T-cell (primary cell): Measurements from ENCODE around the gene MIA2. TPM values are rescaled to one million over a fixed set of nuclear protein-coding genes. Genes with fewer than 3 reads are reported as not detected.

Experiments used
- ATAC-seq, 4 experiments: fragments of 200-7000 bp in 3 of 4; fragments of 150-1000 bp in 1 of 4; cut with Tn5 transposase; replicated peaks in 1 of 4; 1 replicate in 3 of 4; 2 replicates in 1 of 4; pipeline ENCODE4 v1.10.0; 2021; ENCODE audit warnings: moderate library complexity in 3 of 4, mild to moderate bottlenecking in 2 of 4, moderate number of reproducible peaks in 1 of 4
- CTCF ChIA-PET, 2 donors: fragments of 300-600 bp; sonication (Branson Sonifier 250); formaldehyde crosslinking; loops; one replicate each; lab custom pipeline; 2022; ENCODE audit warnings: antibody characterized with exemption in 2 of 2; lab: Charles Lee
- POLR2A ChIA-PET, 2 donors: fragments of 300-600 bp; sonication (Branson Sonifier 250); formaldehyde crosslinking; loops; one replicate each; lab custom pipeline; 2022; ENCODE audit warnings: antibody characterized with exemption in 2 of 2; lab: Charles Lee
- DNase-seq, 35 experiments: peaks; one replicate each; pipeline versions ENCODE4 v3.0.0 to v3.0.0-alpha.2; 2013 to 2023
- H3K27ac ChIP-seq: one replicate; pipeline ENCODE4 v1.5.1; 2013; ENCODE audit warnings: low read length
- H3K27me3 ChIP-seq, 2 experiments: replicated peaks in 1 of 2; 1 replicate in 1 of 2; 2 replicates in 1 of 2; pipeline versions ENCODE4 v1.6.1 to v1.7.0; 2013; ENCODE audit warnings: low read length in 1 of 2, mixed read lengths in 1 of 2; ENCODE audit not compliant: control insufficient read depth in 2 of 2, insufficient read depth in 2 of 2; ENCODE audit errors: extremely low read depth in 1 of 2
- H3K36me3 ChIP-seq, 2 donors: 1 replicate in 1 of 2; 2 replicates in 1 of 2; pipeline versions ENCODE4 v1.6.1 to v1.7.0; 2013; ENCODE audit warnings: low read length in 1 of 2; ENCODE audit not compliant: control insufficient read depth in 2 of 2, insufficient read depth in 1 of 2; ENCODE audit errors: extremely low read depth in 1 of 2
- H3K4me1 ChIP-seq, 2 experiments: 1 replicate in 1 of 2; 2 replicates in 1 of 2; pipeline versions ENCODE4 v1.6.1 to v1.7.0; 2013; ENCODE audit warnings: low read length in 2 of 2, mixed read lengths in 1 of 2; ENCODE audit not compliant: insufficient read depth in 2 of 2, control insufficient read depth in 1 of 2; ENCODE audit errors: extremely low read depth in 1 of 2
- H3K4me3 ChIP-seq, 2 donors: 1 replicate in 1 of 2; 2 replicates in 1 of 2; pipeline versions ENCODE4 v1.5.1 to v1.7.0; 2013; ENCODE audit warnings: mild to moderate bottlenecking in 2 of 2, low read length in 1 of 2, moderate library complexity in 1 of 2; ENCODE audit not compliant: control insufficient read depth in 1 of 2; ENCODE audit errors: extremely low read depth in 1 of 2
- H3K9me3 ChIP-seq: 2 replicates; pipeline ENCODE4 v1.7.0; 2013
- H3K27ac Mint-ChIP-seq, 2 donors: one replicate each; pipeline ENCODE4 v1.8.0; 2020 to 2021; ENCODE audit warnings: mild to moderate bottlenecking in 2 of 2, mixed read lengths in 2 of 2
- H3K27me3 Mint-ChIP-seq, 2 donors: one replicate each; pipeline ENCODE4 v1.8.0; 2021 to 2022; ENCODE audit warnings: mixed read lengths in 2 of 2
- H3K36me3 Mint-ChIP-seq: one replicate; pipeline ENCODE4 v1.8.0; 2021; ENCODE audit warnings: mixed read lengths
- H3K4me1 Mint-ChIP-seq, 3 donors: one replicate each; pipeline ENCODE4 v1.8.0; 2020 to 2022; ENCODE audit warnings: mixed read lengths in 3 of 3, mild to moderate bottlenecking in 1 of 3
- H3K4me3 Mint-ChIP-seq, 3 donors: one replicate each; pipeline ENCODE4 v1.8.0; 2020 to 2022; ENCODE audit warnings: mild to moderate bottlenecking in 3 of 3, mixed read lengths in 3 of 3, moderate library complexity in 3 of 3
- H3K9me3 Mint-ChIP-seq, 3 donors: one replicate each; pipeline ENCODE4 v1.8.0; 2020 to 2022; ENCODE audit warnings: mixed read lengths in 3 of 3
- WGBS: methylation state at CpG from one replicate; pipeline ENCODE4 v1.1.5; 2013; ENCODE audit warnings: missing lambda C conversion rate; ENCODE audit not compliant: insufficient coverage; 5-methylcytosine and 5-hydroxymethylcytosine counted together
- total RNA-seq, 35 experiments: library from RNA in 6 of 35; stranded (reverse) in 6 of 35; fragments of 120-200 nt in 1 of 35; gene quantifications; one replicate each; pipeline versions ENCODE4 v1.2.1 to v1.2.4 and lab custom pipeline; 2013 to 2026

MIA2 gene
- total RNA-seq, 5 donors from 2014 or later (not counting 1 experiment from before 2014, with no cell fraction given): 24.8 to 28.3 (median 25.5) TPM

DNA sequence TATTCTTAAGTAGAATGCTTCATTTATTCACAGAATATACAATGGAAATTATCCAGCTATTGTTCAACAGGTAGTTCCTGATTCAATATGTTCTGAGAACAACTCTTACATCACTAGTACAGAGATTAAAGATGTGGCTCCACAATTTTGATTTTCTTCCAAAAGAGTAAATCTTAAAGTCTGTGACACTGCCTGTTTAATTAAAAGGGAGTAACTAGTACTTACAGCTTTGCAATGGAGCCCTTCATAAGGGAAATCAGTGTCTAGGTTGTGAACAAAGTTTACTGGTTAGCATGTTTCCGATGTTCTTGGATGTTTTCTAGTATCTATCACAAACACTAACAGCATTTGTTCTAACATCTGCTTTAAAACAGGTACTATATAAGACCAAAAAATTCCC is 30.8 kb downstream of the MIA2 start:
- Mint-ChIP-seq H3K36me3 (no peaks in the 10 kb centered on the region), H3K4me3 (no peak overlapping the region), H3K9me3 (peaks cover 0 to 6% (median 0%) of the 10 kb centered on the region in 3 donors), H3K4me1 (peaks cover 32 to 36% (median 33%) of the 10 kb centered on the region in 3 donors), H3K27me3 (no peaks in the 10 kb centered on the region), H3K27ac (no peak overlapping the region)
- Histone ChIP-seq H3K9me3 (no peaks in the 10 kb centered on the region), H3K36me3 (no peaks in the 10 kb centered on the region), H3K27me3 (no peaks in the 10 kb centered on the region), H3K4me1 (peaks cover 8 to 25% of the 10 kb centered on the region in 2 experiments), H3K27ac (no peak overlapping the region), H3K4me3 (no peak overlapping the region)
- ChIA-PET CTCF (interaction anchor here in 1 of 2 donors (0.6 kb wide), 1 partner anchor 1185 kb away, joined by 3 read pairs; no protein-coding TSS in a partner anchor), POLR2A (interaction anchor here in 1 of 2 donors (0.5 kb wide), 1 partner anchor 169 kb away, joined by 7 read pairs; no protein-coding TSS in a partner anchor)
- ATAC-seq (no peak), DNase-seq (no peak)
- WGBS: no CpG with 5 or more reads among the region's 1 CpG

DNA sequence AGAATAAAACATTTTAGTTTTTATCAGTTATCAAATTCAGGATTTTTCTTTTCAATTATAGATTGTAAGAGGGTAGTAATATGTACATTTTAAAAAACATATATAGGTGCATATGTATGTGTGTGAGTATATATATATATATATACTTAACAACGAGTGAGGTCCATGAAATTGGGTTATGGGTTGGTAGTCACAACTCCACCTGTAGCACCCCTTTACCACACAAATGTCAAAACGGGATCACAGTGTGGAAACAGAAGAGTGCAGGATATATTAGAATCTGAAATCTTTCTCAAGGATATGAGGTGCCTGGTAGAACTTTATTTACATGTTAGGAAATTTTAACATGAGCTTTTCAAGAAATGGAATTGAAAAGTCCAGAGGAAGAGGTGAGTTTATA is 31.3 kb downstream of the MIA2 start:
- H3K36me3 ChIP-seq: no peaks in the 10 kb centered on the region

GRCh38 chr14:39265806-39266524 is 32.2 kb downstream of the MIA2 start:
- Mint-ChIP-seq H3K27ac (peak overlapping the region; percentile 80 to 95), H3K4me3 (peak overlapping the region; percentile 67 to 94 (median 94)), H3K27me3 (no peaks in the 10 kb centered on the region), H3K9me3 (no peaks in the 10 kb centered on the region), H3K36me3 (no peaks in the 10 kb centered on the region), H3K4me1 (peaks cover 46 to 50% (median 47%) of the 10 kb centered on the region in 3 donors)
- peak in 2 of 35 experiments; percentile 3 to 8 for DNase-seq
- CTCF ChIA-PET: interaction anchor here (0.7 to 1.1 kb wide), 3 partner anchors 36 to 167 kb away, joined by 3 to 4 read pairs (median 3); partner anchors contain the start of gene PNN (in 1 of the 2)
- no peak for ATAC-seq
- Histone ChIP-seq H3K9me3 (no peaks in the 10 kb centered on the region), H3K4me1 (peaks cover 15 to 25% of the 10 kb centered on the region in 2 experiments), H3K27ac (peak overlapping the region; percentile 95), H3K27me3 (no peaks in the 10 kb centered on the region), H3K4me3 (peak overlapping the region; percentile 85 to 95), H3K36me3 (no peaks in the 10 kb centered on the region)
- 39% methylated on average over 11 of the region's 14 CpGs for WGBS
- POLR2A ChIA-PET: interaction anchor here in 1 of 2 donors (0.8 kb wide), 1 partner anchor 164 kb away, joined by 4 read pairs; no protein-coding TSS in a partner anchor

More for the DNA sequence above, 31.3 kb downstream of the MIA2 start:
- Histone ChIP-seq H3K27me3 (no peaks in the 10 kb centered on the region), H3K4me3 (no peak overlapping the region), H3K4me1 (peaks cover 10 to 25% of the 10 kb centered on the region in 2 experiments), H3K27ac (no peak overlapping the region), H3K9me3 (no peaks in the 10 kb centered on the region)
- H3K4me3 Mint-ChIP-seq: peak overlapping the region; percentile 47 to 67 (median 50)
- ATAC-seq (no peak), DNase-seq (no peak)
- POLR2A ChIA-PET: interaction anchor here (0.5 to 0.7 kb wide), 2 partner anchors 33 to 168 kb away, joined by 3 to 7 read pairs; no protein-coding TSS in a partner anchor
- WGBS: no CpG with 5 or more reads among the region's 2 CpGs
- CTCF ChIA-PET: no interaction called here
- no peaks in the 10 kb centered on the region for H3K36me3 Mint-ChIP-seq
- peaks cover 37 to 40% (median 38%) of the 10 kb centered on the region in 3 donors for H3K4me1 Mint-ChIP-seq
- peaks cover 0 to 6% (median 0%) of the 10 kb centered on the region in 3 donors for H3K9me3 Mint-ChIP-seq
- H3K27ac Mint-ChIP-seq: peak overlapping the region in 1 of 2 donors; percentile 14
- H3K27me3 Mint-ChIP-seq: no peaks in the 10 kb centered on the region

DNA sequence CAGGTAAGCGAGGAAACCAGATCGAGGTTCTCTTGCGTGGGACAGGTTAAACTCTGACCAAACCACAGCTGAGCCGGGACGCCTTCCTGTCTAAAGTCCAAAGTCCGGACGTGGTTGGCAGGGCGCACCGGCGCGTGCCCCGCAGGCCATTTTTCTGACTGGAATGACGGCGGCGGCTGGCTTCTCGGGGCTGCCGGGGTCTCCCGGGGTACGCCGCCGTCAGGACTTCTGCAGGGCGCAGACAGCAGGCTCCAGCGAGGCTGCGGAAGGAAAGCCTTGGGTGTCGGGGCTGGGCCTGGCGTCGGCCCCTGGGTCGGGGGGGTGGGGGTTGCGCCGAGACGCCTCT is 32.8 kb downstream of the MIA2 start:
- Mint-ChIP-seq H3K36me3 (peaks cover under 1% of the 10 kb centered on the region), H3K27me3 (no peaks in the 10 kb centered on the region), H3K4me1 (peaks cover 51 to 55% (median 53%) of the 10 kb centered on the region in 3 donors), H3K9me3 (no peaks in the 10 kb centered on the region), H3K27ac (peak overlapping the region; percentile 80 to 95), H3K4me3 (peak overlapping the region; percentile 67 to 94 (median 94))
- ChIA-PET POLR2A (interaction anchor here in 1 of 2 donors (0.6 to 1.4 kb wide), 5 partner anchors 91 to 168 kb away, joined by 3 to 6 read pairs (median 3); partner anchors contain the start of genes GEMIN2, PNN and TRAPPC6B), CTCF (interaction anchor here in 1 of 2 donors (0.9 to 1.1 kb wide), 2 partner anchors 37 to 92 kb away, joined by 3 read pairs; partner anchors contain the start of gene PNN)
- H3K27ac ChIP-seq: peak overlapping the region; percentile 95
- DNase-seq: peak in 4 of 35 experiments; percentile 6 to 34 (median 10)
- H3K4me3 ChIP-seq: peak overlapping the region; percentile 85 to 95
- peak; percentile 50 to 59 (median 54) for ATAC-seq
- no peaks in the 10 kb centered on the region for H3K27me3 ChIP-seq
- no peaks in the 10 kb centered on the region for H3K9me3 ChIP-seq
- no peaks in the 10 kb centered on the region for H3K36me3 ChIP-seq
- 0% methylated on average over 30 of the region's 31 CpGs for WGBS
- peaks cover 16 to 25% of the 10 kb centered on the region in 2 experiments for H3K4me1 ChIP-seq

DNA sequence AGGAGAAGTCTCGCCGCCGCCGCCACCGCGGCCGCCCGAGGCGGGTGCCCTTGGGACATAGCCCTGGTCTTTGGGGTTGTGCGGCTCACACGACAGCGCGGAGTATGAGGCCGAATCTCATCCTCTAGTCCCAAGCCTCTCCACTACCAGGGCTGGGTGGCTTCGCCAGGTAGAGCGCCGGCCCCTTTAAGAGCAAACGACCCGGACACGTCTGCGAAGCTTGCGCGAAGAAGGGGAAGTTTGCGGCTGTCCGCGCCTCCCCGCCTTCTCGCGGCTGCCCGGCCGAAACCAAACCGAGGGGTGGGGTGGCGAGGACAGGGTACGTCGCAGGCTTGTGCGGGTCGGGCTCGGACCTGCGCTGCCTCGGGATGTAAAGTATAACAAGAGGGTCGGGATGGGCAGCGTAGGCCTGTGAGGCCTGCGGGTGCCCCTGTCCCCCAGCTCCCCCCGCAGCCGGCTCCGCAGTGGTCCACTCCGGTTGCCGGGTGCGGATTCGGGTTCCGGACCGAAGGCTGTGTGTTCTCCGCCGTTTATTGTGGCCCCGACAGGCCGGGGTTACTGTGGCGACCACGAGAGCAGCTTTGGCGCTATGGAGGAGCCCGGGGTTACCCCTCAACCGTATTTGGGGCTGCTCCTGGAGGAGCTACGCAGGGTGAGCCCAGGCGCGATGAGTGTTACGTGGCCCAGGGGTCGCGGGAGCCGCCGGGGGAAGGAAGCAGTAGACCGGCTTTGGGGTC is 33.3 kb downstream of the MIA2 start:
- H3K4me1 Mint-ChIP-seq: peaks cover 56 to 60% (median 58%) of the 10 kb centered on the region in 3 donors
- peak overlapping the region; percentile 95 to 98 for H3K27ac Mint-ChIP-seq
- Histone ChIP-seq H3K27ac (peak overlapping the region; percentile 95), H3K27me3 (no peaks in the 10 kb centered on the region), H3K4me3 (peak overlapping the region; percentile 85 to 95), H3K9me3 (no peaks in the 10 kb centered on the region), H3K36me3 (no peaks in the 10 kb centered on the region), H3K4me1 (peaks cover 21 to 25% of the 10 kb centered on the region in 2 experiments)
- peak; percentile 83 to 89 (median 86) for ATAC-seq
- POLR2A ChIA-PET: interaction anchor here in 1 of 2 donors (0.6 to 1.4 kb wide), 4 partner anchors 92 to 168 kb away, joined by 3 to 6 read pairs (median 3); partner anchors contain the start of genes GEMIN2, PNN and TRAPPC6B
- no peaks in the 10 kb centered on the region for H3K9me3 Mint-ChIP-seq
- H3K36me3 Mint-ChIP-seq: peaks cover 5% of the 10 kb centered on the region
- under 1% methylated on average over 59 of the region's 70 CpGs for WGBS
- peak overlapping the region; percentile 67 to 94 (median 94) for H3K4me3 Mint-ChIP-seq
- H3K27me3 Mint-ChIP-seq: no peaks in the 10 kb centered on the region
- peak; percentile 42 to 83 (median 62) for DNase-seq
- CTCF ChIA-PET: interaction anchor here in 1 of 2 donors (0.6 to 1.1 kb wide), 6 partner anchors 11 to 163 kb away, joined by 3 to 4 read pairs (median 3); partner anchors contain the start of genes PNN and SEC23A
